Transverse colon (tissue), 4 donors: Measurements from ENCODE around the gene SRM. TPM values are rescaled to one million over a fixed set of nuclear protein-coding genes. Genes with fewer than 3 reads are reported as not detected.
"Not testable (repeated sequence)": the region's sequence is repeated elsewhere in the genome, so short reads cannot be mapped to it uniquely, and the experiment has no call there.

ENCODE experiments used
- DNase-seq: peaks from one replicate; pipeline ENCODE4 v3.0.0-alpha.2; 2019
- H3K27ac ChIP-seq, 4 donors: fragments of 200-600 bp; sonication (generic); 2 replicates each; pipeline ENCODE4 v1.5.1; 2016 to 2018; ENCODE audit warnings: inconsistent platforms in 4 of 4
- H3K27me3 ChIP-seq: fragments of 200-600 bp; sonication (generic); 2 replicates; pipeline ENCODE4 v1.5.1; 2017; ENCODE audit warnings: inconsistent platforms
- H3K36me3 ChIP-seq, 4 donors: fragments of 200-600 bp; sonication (generic); 2 replicates each; pipeline ENCODE4 v1.5.1; 2017 to 2019; ENCODE audit warnings: inconsistent platforms in 4 of 4
- H3K4me1 ChIP-seq, 4 donors: fragments of 200-600 bp; sonication (generic); 2 replicates each; pipeline ENCODE4 v1.5.1; 2017 to 2020; ENCODE audit warnings: inconsistent platforms in 4 of 4
- H3K4me3 ChIP-seq, 4 donors: fragments of 200-600 bp; sonication (generic); 1 replicate in 1 of 4; 2 replicates in 3 of 4; pipeline versions ENCODE4 v1.5.1 to v1.6.1; 2017 to 2019; ENCODE audit warnings: inconsistent platforms in 4 of 4
- H3K9me3 ChIP-seq, 2 donors: fragments of 200-600 bp; sonication (generic); 2 replicates each; pipeline ENCODE4 v1.5.1; 2017 to 2019; ENCODE audit warnings: inconsistent platforms in 2 of 2
- CTCF ChIP-seq, 5 experiments: fragments of 200-600 bp in 3 of 5; fragments of 450-650 bp in 2 of 5; sonication (generic) in 3 of 5; IDR thresholded peaks; 1 replicate in 2 of 5; 2 replicates in 3 of 5; pipeline ENCODE4 v1.5.1; 2016 to 2017; ENCODE audit warnings: antibody characterized with exemption in 5 of 5, inconsistent platforms in 3 of 5, mild to moderate bottlenecking in 2 of 5, moderate library complexity in 1 of 5
- EP300 ChIP-seq: sonication (generic); formaldehyde crosslinking; IDR thresholded peaks from one replicate; pipeline ENCODE4 v1.6.1; 2017; ENCODE audit warnings: antibody characterized with exemption, low read depth
- POLR2A ChIP-seq: fragments of 450-650 bp; IDR thresholded peaks from one replicate; pipeline ENCODE4 v1.6.1; 2016; ENCODE audit warnings: antibody characterized with exemption, mild to moderate bottlenecking, moderate library complexity
- POLR2AphosphoS5 ChIP-seq, 3 donors: sonication (generic); formaldehyde crosslinking; IDR thresholded peaks; one replicate each; pipeline ENCODE4 v1.6.1; 2016; ENCODE audit warnings: antibody characterized with exemption in 3 of 3
- WGBS, 2 donors: methylation state at CpG; one replicate each; pipeline ENCODE4 v1.1.5; 2018; ENCODE audit warnings: low coverage in 1 of 2; 5-methylcytosine and 5-hydroxymethylcytosine counted together
- in situ Hi-C, 4 donors: fragments of 200-750 bp; cut with MboI; loops; one replicate each; pipeline versions ENCODE4 v1.15.0 to v1.15.1; 2017; ENCODE audit warnings: low sequenced_read_pairs in 3 of 4, low pct_ligation_motif_present in 1 of 4, low pct_unique_long_range_greater_than_20kb in 1 of 4
- intact Hi-C: fragments of 100-400 bp; cut with DNase I; formaldehyde crosslinking; loops from one replicate; pipeline ENCODE4 v1.15.1; 2023; ENCODE audit warnings: low total_unique reads
- total RNA-seq, 4 donors: library from RNA; depleted of rRNA; stranded (reverse); fragments of >200 nt; gene quantifications; one replicate each; pipeline ENCODE4 v1.1.0, GENCODE V29; 2016

SRM gene
- total RNA-seq, 4 donors from 2014 or later, result 13.0 to 25.1 (median 20.3) TPM

GRCh38 chr1:11098931-11099309 lies 39.1 kb upstream of the SRM start:
- no peaks in the 10 kb centered on the region for H3K27me3 ChIP-seq
- in situ Hi-C loops (no loop called here), intact Hi-C loops (no loop called here)
- no peak for DNase-seq
- peaks cover 7 to 17% (median 10%) of the 10 kb centered on the region in 4 donors for H3K4me1 ChIP-seq
- TF ChIP-seq EP300 (no peak), POLR2A (no peak), POLR2AphosphoS5 (IDR thresholded peaks at IDR 0.05) (no peak), CTCF (IDR thresholded peaks at IDR 0.05) (no peak)
- H3K36me3 ChIP-seq, result peaks cover 0 to 31% (median 12%) of the 10 kb centered on the region in 4 donors
- H3K27ac ChIP-seq, result peak overlapping the region; percentile 89 to 93 (median 90)
- no peaks in the 10 kb centered on the region for H3K9me3 ChIP-seq
- WGBS, 2 donors, result 13 to 16% methylated on average over 5 of the region's 5 CpGs
- peak overlapping the region; percentile 96 to 99 (median 98) for H3K4me3 ChIP-seq

- H3K4me3 ChIP-seq, intact Hi-C loops, H3K27ac ChIP-seq, H3K9me3 ChIP-seq, H3K4me1 ChIP-seq, H3K27me3 ChIP-seq, in situ Hi-C loops, DNase-seq: not testable (repeated sequence)
- H3K36me3 ChIP-seq, result peaks cover 0 to 52% (median 20%) of the 10 kb centered on the region in 4 donors
- 100% methylated on average over 3 of the region's 3 CpGs; no CpG with 5 or more reads in 1 of the 2 donors for WGBS, 2 donors
Measured at GRCh38 chr1:11083784-11084183, 24.0 kb upstream of the SRM start.

GRCh38 chr1:11080931-11081330 lies 21.1 kb upstream of the SRM start:
- intact Hi-C loops, result no loop called here
- in situ Hi-C loops, result no loop called here
- DNase-seq, result no peak
- Histone ChIP-seq H3K27me3 (no peaks in the 10 kb centered on the region), H3K27ac (no peak overlapping the region), H3K9me3 (no peaks in the 10 kb centered on the region), H3K4me3 (no peak overlapping the region), H3K4me1 (no peaks in the 10 kb centered on the region), H3K36me3 (peaks cover 0 to 57% (median 16%) of the 10 kb centered on the region in 4 donors)
- 94% methylated on average over 12 of the region's 12 CpGs; no CpG with 5 or more reads in 1 of the 2 donors for WGBS, 2 donors
- TF ChIP-seq POLR2A, result no peak
- TF ChIP-seq POLR2AphosphoS5 (IDR thresholded peaks at IDR 0.05), result no peak
- TF ChIP-seq EP300, result no peak
- TF ChIP-seq CTCF (IDR thresholded peaks at IDR 0.05), result no peak

- intact Hi-C loops, result no loop called here
- H3K27ac ChIP-seq, result no peak overlapping the region
- no peak overlapping the region for H3K4me3 ChIP-seq
- H3K27me3 ChIP-seq, result no peaks in the 10 kb centered on the region
- no peak for DNase-seq
- peaks cover 0 to 79% (median 27%) of the 10 kb centered on the region in 4 donors for H3K36me3 ChIP-seq
- 95 to 100% methylated on average over 2 of the region's 2 CpGs for WGBS, 2 donors
- H3K4me1 ChIP-seq, result no peaks in the 10 kb centered on the region
- H3K9me3 ChIP-seq, result no peaks in the 10 kb centered on the region
- in situ Hi-C loops, result no loop called here
- TF ChIP-seq POLR2AphosphoS5 (IDR thresholded peaks at IDR 0.05) (no peak), CTCF (IDR thresholded peaks at IDR 0.05) (no peak), POLR2A (no peak), EP300 (no peak)
Measured at GRCh38 chr1:11078631-11079030, 18.8 kb upstream of the SRM start.

GRCh38 chr1:11073398-11073797 lies 13.6 kb upstream of the SRM start:
- 89% methylated on average over 7 of the region's 7 CpGs; no CpG with 5 or more reads in 1 of the 2 donors for WGBS, 2 donors
- peaks cover 0 to 65% (median 32%) of the 10 kb centered on the region in 4 donors for H3K36me3 ChIP-seq
- H3K4me3 ChIP-seq, DNase-seq, in situ Hi-C loops, H3K9me3 ChIP-seq, H3K4me1 ChIP-seq, H3K27me3 ChIP-seq, intact Hi-C loops, H3K27ac ChIP-seq: not testable (repeated sequence)
